ENCODE measurements around the gene APEH. TPM values are rescaled to one million over a fixed set of nuclear protein-coding genes. Genes with fewer than 3 reads are reported as not detected.

The APEH gene
- total and polyA plus RNA-seq, 2 of the 4 experiments (the other 2 are of a cell fraction): 89.2 to 142 TPM

DNA sequence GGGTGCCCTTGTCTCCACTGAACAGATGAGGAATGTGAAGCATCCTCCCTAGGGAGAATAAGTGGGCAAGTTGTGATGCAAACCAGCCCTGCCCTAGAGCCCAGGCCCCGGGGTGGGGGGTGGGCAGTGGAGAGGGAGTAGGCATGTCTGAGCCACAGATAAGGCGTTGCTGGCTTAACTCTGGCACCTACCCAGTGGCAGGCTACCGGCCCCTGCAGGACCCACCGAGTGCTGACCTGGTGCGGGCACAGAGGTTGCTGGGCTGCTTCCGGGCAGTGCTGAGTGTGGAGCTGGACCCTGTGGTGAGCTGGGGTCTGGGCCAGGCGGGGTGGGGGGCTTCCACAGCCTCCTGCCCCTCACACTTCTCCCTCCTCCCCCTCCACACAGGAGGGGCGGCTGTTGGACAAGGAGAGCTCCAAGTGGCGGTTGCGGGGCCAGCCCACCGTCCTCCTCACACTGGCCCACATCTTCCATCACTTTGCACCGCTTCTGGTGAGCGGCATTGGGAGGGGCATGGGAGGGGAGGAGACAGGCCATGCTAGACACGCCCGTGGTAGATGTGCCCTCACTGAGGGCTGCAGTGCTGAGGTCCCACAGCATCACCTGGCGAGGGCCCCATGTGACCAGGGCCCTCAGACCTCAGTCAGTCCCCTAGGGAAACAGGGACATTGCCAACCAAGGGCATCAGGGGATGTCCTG, 25.3 kb downstream of the APEH start:
- BruUV-seq (replicated peaks): no TSS peak
- Histone ChIP-seq H3K18ac (ENCODE audit: low read depth, low read length) (no peak overlapping the region), H2BK120ac (ENCODE audit: low read depth, low read length) (no peak overlapping the region), H2BK20ac (ENCODE audit: low read depth, low read length) (no peak overlapping the region), H3K79me1 (ENCODE audit: low read depth in 1 of 2, low read length in 2 of 2) (peaks cover 5 to 7% of the 10 kb centered on the region in 2 experiments; a peak in 3 of 4 replicates), H2AK9ac (replicated peaks; ENCODE audit: low read depth, low read length, poor library complexity) (no peak overlapping the region), H3K27ac (ENCODE audit: insufficient read depth, low read length) (no peak overlapping the region), H3K9me3 (ENCODE audit: control insufficient read depth, insufficient read depth, low read length) (no peaks in the 10 kb centered on the region), H4K5ac (ENCODE audit: low read depth, low read length) (no peak overlapping the region), H3K14ac (replicated peaks; ENCODE audit: low read depth, low read length) (no peak overlapping the region), H4K20me1 (ENCODE audit: insufficient read depth, low read length) (peaks cover 7% of the 10 kb centered on the region; the same call in 1 of the 2 replicates), H4K91ac (ENCODE audit: insufficient read depth, low read depth, low read length) (no peak overlapping the region), H4K8ac (ENCODE audit: low read depth in 2 of 2, low read length in 2 of 2) (no peak overlapping the region), H3K9me1 (ENCODE audit: insufficient read depth, low read length) (no peaks in the 10 kb centered on the region), H2BK5ac (ENCODE audit: low read depth, low read length, poor library complexity, severe bottlenecking) (no peak overlapping the region), H3K4me2 (ENCODE audit: low read depth, low read length) (no peak overlapping the region), H3K9ac (ENCODE audit: low read depth, low read length) (no peak overlapping the region), H2BK15ac (ENCODE audit: low read depth, low read length) (no peak overlapping the region), H3K4me3 (ENCODE audit: insufficient read depth, low read depth, low read length) (no peak overlapping the region), H3K56ac (ENCODE audit: extremely low read depth, insufficient read depth, low read length) (no peak overlapping the region), H3K36me3 (ENCODE audit: control insufficient read depth, insufficient read depth, low read length) (peaks cover 39% of the 10 kb centered on the region), H3K23ac (ENCODE audit: low read depth, low read length) (no peak overlapping the region), H3K27me3 (ENCODE audit: control insufficient read depth, insufficient read depth, low read length) (no peaks in the 10 kb centered on the region), H2AFZ (replicated peaks; ENCODE audit: low read length, poor library complexity) (no peak overlapping the region), H3K4ac (ENCODE audit: low read depth, low read length) (no peak overlapping the region), H2AK5ac (ENCODE audit: low read depth, low read length) (no peak overlapping the region), H3K4me1 (ENCODE audit: control insufficient read depth, insufficient read depth, low read length) (no peaks in the 10 kb centered on the region)
- DNase-seq (no peak), ATAC-seq (ENCODE audit: low read depth) (no peak; the same call in 1 of the 2 replicates)
- intact Hi-C loops (cut with micrococcal nuclease) (no loop called here), dilution Hi-C loops (cut with HindIII; ENCODE audit: low sequenced_read_pairs, unreplicated experiment) (no loop called here), in situ Hi-C loops (cut with MboI; ENCODE audit: low sequenced_read_pairs) (no loop called here)
- ChIA-PET CTCF (no interaction called here), POLR2A (ENCODE audit: unreplicated experiment) (no interaction called here)
- TF ChIP-seq, protein P1, sequence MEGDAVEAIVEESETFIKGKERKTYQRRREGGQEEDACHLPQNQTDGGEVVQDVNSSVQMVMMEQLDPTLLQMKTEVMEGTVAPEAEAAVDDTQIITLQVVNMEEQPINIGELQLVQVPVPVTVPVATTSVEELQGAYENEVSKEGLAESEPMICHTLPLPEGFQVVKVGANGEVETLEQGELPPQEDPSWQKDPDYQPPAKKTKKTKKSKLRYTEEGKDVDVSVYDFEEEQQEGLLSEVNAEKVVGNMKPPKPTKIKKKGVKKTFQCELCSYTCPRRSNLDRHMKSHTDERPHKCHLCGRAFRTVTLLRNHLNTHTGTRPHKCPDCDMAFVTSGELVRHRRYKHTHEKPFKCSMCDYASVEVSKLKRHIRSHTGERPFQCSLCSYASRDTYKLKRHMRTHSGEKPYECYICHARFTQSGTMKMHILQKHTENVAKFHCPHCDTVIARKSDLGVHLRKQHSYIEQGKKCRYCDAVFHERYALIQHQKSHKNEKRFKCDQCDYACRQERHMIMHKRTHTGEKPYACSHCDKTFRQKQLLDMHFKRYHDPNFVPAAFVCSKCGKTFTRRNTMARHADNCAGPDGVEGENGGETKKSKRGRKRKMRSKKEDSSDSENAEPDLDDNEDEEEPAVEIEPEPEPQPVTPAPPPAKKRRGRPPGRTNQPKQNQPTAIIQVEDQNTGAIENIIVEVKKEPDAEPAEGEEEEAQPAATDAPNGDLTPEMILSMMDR (conservative IDR thresholded peaks at IDR 0.05; ENCODE audit: low read depth, low read length): no peak
- TF ChIP-seq POLR2A (IDR thresholded peaks at IDR 0.05; ENCODE audit: low read depth, low read length) (no peak), SMC3 (IDR thresholded peaks at IDR 0.05; ENCODE audit: low read depth, low read length) (no peak), CEBPB (IDR thresholded peaks at IDR 0.05; ENCODE audit: low read depth, low read length) (no peak), NFE2L2 (IDR thresholded peaks at IDR 0.05; ENCODE audit: low read depth, low read length) (no peak), MAFK (IDR thresholded peaks at IDR 0.05; ENCODE audit: low read depth, low read length) (no peak), RAD21 (IDR thresholded peaks at IDR 0.05; ENCODE audit: low read length) (no peak), BHLHE40 (IDR thresholded peaks at IDR 0.05; ENCODE audit: low read depth, low read length) (no peak), MAZ (IDR thresholded peaks at IDR 0.05; ENCODE audit: borderline replicate concordance, low read depth, low read length) (no peak), RCOR1 (IDR thresholded peaks at IDR 0.05; ENCODE audit: insufficient replicate concordance, low read length) (no peak), FOS (IDR thresholded peaks at IDR 0.05; ENCODE audit: low read depth, low read length) (no peak)
- TF ChIP-seq, protein P2, sequence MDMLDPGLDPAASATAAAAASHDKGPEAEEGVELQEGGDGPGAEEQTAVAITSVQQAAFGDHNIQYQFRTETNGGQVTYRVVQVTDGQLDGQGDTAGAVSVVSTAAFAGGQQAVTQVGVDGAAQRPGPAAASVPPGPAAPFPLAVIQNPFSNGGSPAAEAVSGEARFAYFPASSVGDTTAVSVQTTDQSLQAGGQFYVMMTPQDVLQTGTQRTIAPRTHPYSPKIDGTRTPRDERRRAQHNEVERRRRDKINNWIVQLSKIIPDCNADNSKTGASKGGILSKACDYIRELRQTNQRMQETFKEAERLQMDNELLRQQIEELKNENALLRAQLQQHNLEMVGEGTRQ (IDR thresholded peaks at IDR 0.05; ENCODE audit: low read depth, low read length): no peak
- WGBS, 2 experiments (ENCODE audit: extremely low coverage in 2 of 2, insufficient read length in 1 of 2): no CpG with 5 or more reads among the region's 16 CpGs
